Measurements from ENCODE around the gene ZNF512B.
A peak's percentile ranks its signal among the peaks of the same experiment; 100 is the strongest.

- no peak for TF ChIP-seq CTCF (conservative IDR thresholded peaks at IDR 0.05; ENCODE audit: low read depth in 2 of 2)
- TF ChIP-seq POLR2AphosphoS5 (IDR thresholded peaks at IDR 0.05; ENCODE audit: low read depth) = peak; percentile 87
- TF ChIP-seq ETS1 (IDR thresholded peaks at IDR 0.05) = peak; percentile 99
- no peak for TF ChIP-seq NANOG (IDR thresholded peaks at IDR 0.05; ENCODE audit: borderline replicate concordance)
- no peak for TF ChIP-seq EZH2 (IDR thresholded peaks at IDR 0.05; ENCODE audit: low read depth, unreplicated experiment)
- no peak for TF ChIP-seq ZNF331 (CRISPR knock-in tag; IDR thresholded peaks at IDR 0.05; ENCODE audit: low read depth)
- TF ChIP-seq JUNB (IDR thresholded peaks at IDR 0.05; ENCODE audit: unreplicated experiment) = no peak
These were observed 13.7 kb downstream of the ZNF512B start, which contains the start of gene UCKL1 for GRCh38 chr20:63955827-63956663.
